DMS 273 treated with DMSO at 0.1 percent for 48 hours (cell line): Measurements from ENCODE around the gene TNFRSF21.
"Not testable (repeated sequence)": the region's sequence is repeated elsewhere in the genome, so short reads cannot be mapped to it uniquely, and the experiment has no call there.

ENCODE experiments used
- DNase-seq: peaks from one replicate; lab custom pipeline; 2025; lab: John Stamatoyannopoulos, UW

Gene TNFRSF21

DNA sequence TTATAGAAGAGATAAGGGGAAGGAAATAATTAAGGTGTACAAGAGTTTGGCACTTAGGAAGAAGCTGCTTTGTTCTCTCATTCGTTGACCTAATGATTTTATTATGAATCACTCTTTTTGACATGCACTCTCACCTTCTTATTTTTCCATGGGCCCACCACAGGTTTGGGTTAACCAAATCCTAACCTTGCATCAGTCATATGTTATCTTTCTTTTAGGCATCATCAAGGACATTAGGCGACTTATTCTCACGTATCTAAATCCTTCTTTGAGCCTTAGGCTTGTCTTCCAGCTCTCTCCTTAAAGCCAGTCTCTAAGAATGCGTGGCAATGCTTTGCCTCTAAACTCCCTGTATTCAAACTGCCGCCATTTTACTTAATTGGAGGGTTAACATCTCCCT, 58.3 kb downstream of the TNFRSF21 start:
- no peak for DNase-seq

DNA sequence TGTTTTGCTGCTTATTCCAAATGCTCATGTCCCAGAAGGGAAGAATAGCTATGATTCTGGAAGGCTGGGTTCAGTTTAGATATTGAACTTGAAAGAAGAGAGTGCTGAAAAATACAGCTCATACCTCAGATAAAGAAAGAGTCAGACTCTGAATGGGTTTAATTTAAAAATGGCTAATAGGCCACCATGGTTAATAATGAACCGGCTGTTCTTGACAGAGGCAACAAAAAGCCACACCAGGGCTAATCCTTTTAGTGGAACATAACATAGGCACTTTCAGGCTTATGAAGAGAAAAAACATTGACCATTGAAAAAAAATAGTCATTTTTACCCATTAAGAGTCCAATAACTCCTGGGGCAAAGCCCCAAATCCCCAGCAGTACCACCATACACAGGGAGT, 59.4 kb downstream of the TNFRSF21 start:
- DNase-seq, result no peak

GRCh38 chr6:47248446-47248845, 61.3 kb downstream of the TNFRSF21 start:
- no peak for DNase-seq

DNA sequence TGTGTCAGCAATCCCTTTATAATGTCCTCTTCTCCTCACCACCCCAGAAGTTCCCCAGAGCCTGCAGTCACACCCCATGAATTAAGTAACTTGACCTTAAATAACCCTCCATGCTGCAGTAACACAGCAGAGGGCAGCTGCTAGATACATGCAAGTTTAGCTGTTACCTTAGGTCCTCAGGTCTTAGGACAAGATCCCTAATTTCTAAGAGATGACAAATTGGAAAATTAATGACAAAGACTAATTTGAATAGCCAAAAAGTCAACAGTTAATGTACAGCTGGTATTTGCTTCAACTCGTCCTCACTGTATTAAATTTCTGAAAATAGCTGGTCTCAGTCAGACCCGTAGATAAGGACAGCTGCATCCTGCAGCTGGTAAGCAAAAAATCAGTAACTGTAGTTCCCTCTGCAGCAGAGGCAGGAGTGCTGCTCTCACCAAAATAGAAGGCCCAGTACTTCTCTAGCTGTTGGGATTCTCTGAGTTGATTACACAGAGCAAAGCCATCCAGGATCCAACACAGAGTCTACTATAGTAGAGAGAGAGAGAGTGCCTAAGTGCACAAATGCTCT, 62.4 kb downstream of the TNFRSF21 start:
- peak; percentile 70 for DNase-seq

DNA sequence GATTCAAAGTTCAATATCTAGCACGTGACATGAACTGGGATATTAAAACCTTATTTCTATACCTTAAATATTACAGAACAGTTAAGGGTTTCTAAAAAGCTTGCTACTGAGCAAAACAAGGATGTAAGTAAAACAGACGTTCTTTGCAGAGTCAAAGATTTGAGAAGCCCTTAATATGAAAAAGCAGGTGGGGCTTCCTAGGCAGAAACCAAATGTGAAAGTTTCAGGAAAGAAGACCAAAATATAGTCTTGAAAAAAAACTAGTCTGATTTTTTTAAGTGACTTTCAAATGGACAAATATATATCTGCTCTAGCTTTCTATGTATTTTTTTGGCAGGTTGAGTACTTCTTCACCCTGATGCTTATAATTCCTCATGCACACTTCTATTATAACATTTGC, 63.2 kb downstream of the TNFRSF21 start:
- no peak for DNase-seq

- DNase-seq, result no peak
Observed at GRCh38 chr6:47245745-47246371, 63.8 kb downstream of the TNFRSF21 start.

DNA sequence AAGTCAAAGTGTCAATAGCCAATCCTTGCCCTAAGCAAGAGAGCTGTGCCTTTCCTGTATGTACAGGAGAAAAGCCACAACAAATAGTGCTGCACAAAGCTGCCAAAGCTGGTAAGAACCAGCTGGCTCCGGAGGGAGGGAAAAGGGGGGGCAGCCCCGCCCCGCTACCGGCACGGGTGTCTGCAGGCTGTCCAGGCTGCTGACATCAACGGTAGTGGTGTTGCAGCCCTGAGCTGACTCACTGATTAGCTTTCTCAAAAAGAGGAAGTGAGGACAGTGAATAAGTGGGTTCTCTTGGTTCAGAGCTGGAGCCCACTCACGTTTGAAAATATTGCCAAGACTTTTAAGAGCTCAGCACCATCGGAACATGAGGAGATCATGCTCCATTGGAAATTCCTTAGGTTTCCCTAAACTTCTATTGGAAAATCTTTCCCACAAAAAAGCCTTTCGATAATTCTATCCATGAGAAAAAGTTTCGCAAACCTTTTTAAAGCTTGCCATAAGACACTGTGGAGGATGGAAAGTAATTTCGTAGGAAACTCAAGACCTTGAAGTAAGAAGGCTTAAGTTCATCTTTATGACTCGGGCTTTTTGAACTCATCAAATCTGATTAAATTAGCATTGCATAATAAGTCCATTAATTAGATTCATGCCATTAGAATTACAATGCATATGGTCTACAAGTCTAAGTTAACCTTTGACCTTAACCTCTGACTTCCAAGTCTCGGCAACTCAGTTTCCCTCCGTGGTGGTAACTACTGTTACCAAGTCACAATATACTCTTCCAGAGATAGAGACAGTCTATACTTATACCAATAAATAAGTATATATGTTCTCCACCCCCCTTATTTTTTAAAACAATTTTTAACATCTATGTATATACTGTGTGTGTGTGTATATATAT, 67.0 kb downstream of the TNFRSF21 start:
- DNase-seq, result peak; percentile 74

GRCh38 chr6:47241742-47242482, 67.8 kb downstream of the TNFRSF21 start:
- DNase-seq, result peak; percentile 39

GRCh38 chr6:47240277-47240890, 69.3 kb downstream of the TNFRSF21 start:
- DNase-seq, result no peak

- no peak for DNase-seq
Observed at GRCh38 chr6:47239546-47239945, 70.2 kb downstream of the TNFRSF21 start.

- DNase-seq, result no peak
Observed at GRCh38 chr6:47238456-47238995, 71.2 kb downstream of the TNFRSF21 start.

DNA sequence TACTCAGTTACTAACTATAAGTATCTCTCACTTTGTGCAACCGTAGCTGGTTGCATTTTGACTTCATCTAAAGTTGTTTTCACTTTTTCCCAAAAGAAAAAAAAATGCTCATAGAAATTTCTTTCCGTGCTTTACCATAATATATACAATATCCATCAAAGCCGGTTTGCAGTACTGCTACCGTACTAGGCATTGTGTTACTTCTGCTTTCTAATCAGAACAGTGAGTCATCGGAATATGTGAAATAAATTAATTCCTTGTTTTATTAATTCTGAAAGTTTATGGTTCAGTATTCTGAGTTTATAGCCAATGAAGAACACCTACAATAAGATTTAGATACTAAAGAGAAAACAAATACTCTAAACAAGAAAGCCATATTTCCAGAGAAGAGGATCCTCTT, 72.5 kb downstream of the TNFRSF21 start:
- no peak for DNase-seq

- peak; percentile 17 for DNase-seq
Observed at GRCh38 chr6:47235964-47236760, 73.5 kb downstream of the TNFRSF21 start.

DNA sequence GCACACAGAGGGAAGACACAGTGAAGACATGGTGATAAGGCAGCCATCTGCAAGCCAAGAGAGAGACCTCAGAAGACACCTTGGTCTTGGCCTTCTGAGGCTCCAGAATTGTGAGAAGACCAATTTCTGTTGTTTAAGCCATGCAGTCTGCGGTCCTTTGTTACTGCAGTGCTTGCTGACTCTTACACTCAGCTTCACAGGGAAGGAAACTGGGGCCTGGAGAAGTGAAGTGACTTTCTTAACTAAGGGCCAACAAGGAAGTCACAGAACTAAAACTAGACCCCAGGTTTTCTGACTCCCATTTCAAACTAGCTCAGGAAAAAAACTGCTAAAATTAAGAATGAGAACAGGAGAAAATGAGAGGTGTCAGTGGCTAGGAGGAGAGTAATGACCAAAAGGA, 74.3 kb downstream of the TNFRSF21 start:
- DNase-seq, result no peak

GRCh38 chr6:47234266-47234933, 75.3 kb downstream of the TNFRSF21 start:
- DNase-seq, result no peak

GRCh38 chr6:47231151-47231550, 78.6 kb downstream of the TNFRSF21 start:
- no peak for DNase-seq

- no peak for DNase-seq
Observed at GRCh38 chr6:47230579-47230978, 79.1 kb downstream of the TNFRSF21 start.

DNA sequence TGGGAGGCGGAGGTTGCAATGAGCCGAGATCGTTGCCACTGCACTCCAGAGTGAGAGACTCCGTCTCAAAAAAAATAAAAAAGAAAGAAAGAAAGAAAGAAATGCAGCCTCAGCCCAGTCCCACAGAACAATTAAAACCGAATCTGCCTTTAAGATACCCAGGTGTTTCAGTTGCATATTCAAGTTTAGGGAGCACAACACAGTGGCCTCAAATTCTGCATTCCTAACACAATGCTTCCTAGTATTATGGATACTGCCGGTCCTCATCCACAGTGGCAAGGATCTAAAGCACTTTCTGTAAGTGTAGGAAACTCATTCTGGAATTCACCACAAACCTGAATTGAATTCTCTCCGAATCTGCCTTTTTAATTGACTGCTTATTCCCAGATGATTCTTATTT, 80.5 kb downstream of the TNFRSF21 start:
- no peak for DNase-seq

- DNase-seq, result not testable (repeated sequence)
Observed at GRCh38 chr6:47228093-47228492, 81.6 kb downstream of the TNFRSF21 start.

- not testable (repeated sequence) for DNase-seq
Observed at GRCh38 chr6:47223251-47223650, 86.5 kb downstream of the TNFRSF21 start.
